HG02981 (cell line): ENCODE data around the gene CCR8.
"Not testable (repeated sequence)": the region's sequence is repeated elsewhere in the genome, so short reads cannot be mapped to it uniquely, and the experiment has no call there.

Source experiments
- ATAC-seq: cut with Tn5 transposase; IDR thresholded peaks from one replicate; pipeline ENCODE4 v1.9.1; 2021; ENCODE audit warnings: mild to moderate bottlenecking, moderate library complexity; ENCODE audit not compliant: unreplicated experiment

CCR8 gene

DNA sequence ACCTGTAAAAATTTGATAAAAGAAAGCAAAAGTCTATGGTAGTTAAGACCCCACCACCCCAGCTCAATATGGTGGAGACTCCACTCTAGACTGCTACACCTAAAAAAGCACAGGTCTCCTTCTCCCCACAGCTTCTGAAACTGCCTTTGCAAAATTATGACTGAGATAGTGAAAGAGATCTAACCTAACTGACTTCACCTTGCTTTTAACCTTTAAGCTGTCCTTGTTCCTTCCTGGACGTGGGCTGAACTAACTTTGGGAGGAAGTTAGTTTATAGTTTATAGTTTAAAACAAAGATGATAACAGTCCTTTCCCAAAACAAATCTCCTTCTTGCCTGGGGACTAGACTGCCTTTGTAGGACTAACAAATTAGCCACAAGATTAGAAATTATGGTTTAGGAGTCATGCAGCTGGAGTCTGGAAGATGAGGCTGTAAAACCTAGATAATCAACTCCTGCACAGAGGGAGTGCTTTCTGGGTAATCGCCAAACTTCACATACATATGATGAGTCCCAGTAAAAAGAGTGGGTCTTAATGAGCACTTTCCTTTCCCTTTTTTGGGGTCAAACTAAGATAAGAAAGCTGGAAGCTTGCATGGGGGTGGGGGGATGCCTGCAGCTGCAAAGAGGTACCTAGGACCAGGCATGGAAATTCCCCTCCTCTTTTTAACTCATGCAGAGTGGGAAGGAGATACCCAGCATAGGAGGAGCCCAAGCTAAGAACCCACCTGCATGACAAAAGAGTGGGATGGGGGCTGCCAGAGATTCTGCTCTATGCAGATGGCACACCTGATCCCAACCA, 17.5 kb downstream of the CCR8 start:
- ATAC-seq: peak; percentile 85

DNA sequence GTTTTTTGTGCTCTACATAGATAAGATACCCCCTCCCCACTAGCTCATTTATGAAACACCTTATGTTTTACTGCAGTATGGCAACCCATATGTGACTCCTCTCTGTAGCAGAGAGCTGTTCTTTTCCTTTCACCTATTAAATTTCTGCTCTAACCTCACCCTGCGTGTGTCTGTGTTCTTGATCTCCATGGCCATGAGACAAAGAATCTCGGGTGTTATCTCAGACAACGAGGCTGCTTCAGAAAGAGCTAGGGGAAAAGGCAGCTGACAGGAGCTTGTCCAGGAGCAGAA, 18.0 kb downstream of the CCR8 start:
- no peak for ATAC-seq

DNA sequence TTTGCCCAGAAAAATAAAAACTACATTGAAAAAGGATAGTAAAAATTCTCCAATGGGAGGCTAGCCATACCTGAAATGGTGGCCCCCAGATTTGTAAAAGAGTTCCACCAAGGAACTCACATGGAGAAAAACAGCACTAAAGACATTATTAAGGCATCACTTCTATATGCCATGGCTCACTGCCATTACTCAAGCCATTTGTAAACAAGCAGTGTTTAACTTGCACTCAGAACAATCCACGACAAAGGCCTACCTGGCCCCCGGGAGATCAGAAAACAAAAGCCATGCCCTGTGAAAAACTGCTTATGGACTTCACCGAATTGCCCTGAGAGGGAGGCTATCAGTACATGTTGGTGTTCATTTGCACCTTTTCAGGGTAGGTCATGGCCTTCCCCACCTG, 19.6 kb downstream of the CCR8 start:
- ATAC-seq: no peak

DNA sequence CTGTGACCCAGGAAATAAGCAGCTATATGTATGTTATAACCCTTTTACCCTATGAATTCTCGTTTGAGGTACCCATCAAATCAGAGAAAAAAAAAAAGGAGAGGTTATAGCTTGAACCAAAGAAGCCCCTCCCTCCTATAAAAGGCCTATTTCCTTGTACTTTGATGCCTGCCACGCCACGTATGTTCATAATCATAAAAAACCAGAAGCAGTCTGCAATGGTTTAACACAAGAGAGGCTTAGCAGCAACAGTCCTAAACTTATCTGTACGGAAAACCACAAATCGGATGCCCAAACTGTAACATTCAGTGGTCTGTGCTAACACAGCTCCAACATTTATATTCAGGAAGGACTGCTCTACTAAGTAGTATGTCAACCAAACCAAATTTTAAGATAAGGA, 21.2 kb downstream of the CCR8 start:
- ATAC-seq: no peak

DNA sequence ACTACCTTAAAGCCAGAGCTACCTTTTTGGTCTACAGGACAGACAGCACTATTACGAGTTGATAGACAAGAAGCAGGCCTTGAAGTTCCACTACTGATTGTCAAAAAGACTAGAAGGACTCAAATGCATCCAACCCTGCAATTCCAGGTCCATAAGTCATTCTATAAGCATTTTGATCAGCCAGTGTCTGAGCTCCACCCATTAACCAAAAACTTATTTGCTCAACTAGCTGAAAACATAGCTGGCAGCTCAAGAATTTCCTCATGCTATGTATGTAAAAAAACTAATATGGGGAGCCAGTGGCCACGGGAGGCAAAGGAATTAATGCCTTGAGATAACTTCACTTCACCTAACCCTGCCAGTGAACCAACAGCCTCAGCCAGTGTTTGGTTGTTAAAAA, 21.6 kb downstream of the CCR8 start:
- ATAC-seq: not testable (repeated sequence)

DNA sequence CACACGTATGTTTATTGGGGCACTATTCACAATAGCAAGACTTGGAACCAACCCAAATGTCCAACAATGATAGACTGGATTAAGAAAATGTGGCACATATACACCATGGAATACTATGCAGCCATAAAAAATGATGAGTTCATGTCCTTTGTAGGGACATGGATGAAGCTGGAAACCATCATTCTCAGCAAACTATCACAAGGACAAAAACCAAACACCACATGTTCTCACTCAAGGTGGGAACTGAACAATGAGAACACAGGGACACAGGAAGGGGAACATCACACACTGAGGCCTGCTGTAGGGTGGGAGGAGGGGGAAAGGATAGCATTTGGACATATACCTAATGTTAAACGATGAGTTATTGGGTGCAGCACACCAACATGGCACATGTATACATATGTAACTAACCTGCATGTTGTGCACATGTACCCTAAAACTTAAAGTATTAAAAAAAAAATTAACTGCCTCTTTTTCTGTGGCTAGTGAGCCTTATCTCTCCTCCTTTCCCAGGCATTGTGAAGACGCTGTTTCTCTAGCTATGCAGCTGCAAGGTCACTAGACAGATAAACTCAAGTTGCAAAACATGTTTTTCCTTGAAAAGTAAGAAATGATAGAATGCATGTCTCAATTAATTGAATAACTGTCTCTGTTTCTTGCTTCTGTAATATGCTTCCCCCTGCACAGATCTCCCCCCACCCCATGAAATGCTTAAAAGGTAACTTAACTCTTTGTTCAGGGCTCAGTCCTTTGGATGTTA, 23.8 kb downstream of the CCR8 start:
- not testable (repeated sequence) for ATAC-seq

DNA sequence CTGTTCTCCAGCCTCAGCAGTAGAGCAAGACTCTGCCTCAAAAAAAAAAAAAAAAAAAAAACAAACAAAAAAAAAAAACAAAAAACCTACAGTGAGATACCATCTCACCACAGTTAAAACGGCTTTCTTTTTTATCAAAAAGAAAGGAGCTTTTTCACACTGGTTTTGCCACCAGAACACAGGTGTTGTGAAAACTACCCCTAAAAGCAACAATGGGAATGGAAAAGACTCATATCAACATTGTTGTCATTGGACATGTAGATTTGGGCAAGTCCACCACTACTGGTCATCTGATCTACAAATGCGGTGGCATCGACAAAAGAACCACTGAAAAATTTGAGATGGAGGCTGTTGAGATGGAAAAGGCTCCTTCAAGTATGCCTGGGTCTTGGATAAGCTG, 28.8 kb downstream of the CCR8 start:
- no peak for ATAC-seq

DNA sequence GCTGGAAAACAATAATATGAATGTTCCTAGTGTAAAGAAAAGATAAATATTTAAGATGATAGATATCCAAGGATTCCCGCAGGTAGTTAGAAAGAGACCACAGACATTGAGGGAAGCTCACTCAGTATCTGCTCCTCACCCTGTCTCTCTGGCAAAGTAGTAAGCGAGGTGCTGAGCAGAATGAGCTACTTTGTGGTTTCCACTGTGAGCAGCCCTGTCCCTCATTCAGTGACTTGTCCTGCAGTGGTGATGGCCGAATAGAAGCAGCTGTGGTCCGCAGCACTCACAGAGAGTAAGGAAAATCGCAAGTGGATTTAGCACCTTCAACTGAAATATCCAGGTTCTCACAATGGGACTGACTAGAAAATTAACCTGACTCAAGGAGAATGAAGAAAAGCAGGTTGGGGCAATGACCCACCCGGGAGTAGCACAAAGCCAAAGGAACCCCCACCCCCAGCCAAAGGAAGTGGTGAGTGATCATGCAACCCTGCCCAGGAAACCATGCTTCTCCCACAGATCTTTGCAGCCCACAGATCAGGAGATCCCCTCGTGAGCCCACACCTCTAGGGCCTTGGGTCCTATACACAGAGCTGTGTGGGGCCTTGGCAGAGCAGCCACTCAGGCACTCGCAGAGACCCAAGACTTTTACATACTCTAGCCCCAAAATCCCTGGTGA, 31.9 kb downstream of the CCR8 start:
- peak; percentile 70 for ATAC-seq

DNA sequence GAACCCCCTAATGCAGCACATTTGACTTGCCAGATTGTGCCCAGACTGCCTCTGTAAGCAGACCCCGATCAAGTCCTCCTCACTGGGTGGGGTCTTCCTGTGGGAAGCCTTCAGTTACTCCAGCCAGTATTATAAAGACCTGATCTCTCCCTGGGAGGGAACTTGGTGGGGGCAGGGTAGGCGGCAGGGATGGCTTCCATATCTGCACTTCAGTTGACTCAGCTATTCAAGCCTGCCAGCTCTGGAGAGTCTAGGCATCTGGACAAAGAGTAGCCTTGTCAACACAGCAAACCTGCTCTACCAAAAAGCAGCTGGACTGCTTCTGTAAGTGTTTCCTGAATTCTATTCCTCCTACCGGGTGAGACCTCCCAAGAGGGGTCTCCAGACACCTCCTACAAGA, 32.7 kb downstream of the CCR8 start:
- no peak for ATAC-seq

DNA sequence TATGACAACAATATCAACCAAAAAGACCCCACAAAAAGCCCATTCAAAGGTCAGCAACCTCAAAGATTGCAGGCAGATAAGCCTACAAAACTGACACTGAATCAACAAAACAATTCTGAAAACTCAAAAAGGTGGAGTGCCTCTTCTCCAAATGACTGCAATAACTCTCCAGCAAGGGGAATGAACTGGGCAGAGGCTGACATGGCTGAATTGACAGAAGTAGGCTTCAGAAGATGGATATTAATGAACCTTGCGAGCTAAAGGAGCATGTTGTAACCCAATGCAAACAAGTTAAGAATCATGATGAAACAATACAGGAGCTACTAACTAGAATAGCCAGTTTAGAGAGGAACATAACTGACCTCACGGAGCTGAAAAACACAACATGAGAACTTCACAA, 33.3 kb downstream of the CCR8 start:
- ATAC-seq: no peak

DNA sequence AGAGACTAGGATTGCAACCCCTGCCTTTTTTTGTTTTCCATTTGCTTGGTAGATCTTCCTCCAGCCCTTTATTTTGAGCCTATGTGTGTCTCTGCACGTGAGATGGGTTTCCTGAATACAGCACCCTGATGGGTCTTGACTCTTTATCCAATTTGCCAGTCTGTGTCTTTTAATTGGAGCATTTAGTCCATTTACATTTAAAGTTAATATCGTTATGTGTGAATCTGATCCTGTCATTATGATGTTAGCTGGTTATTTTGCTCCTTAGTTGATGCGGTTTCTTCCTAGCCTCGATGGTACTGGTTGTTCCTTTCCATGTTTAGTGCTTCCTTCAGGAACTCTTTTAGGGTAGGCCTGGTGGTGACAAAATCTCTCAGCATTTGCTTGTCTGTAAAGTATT, 40.9 kb downstream of the CCR8 start:
- ATAC-seq: not testable (repeated sequence)

DNA sequence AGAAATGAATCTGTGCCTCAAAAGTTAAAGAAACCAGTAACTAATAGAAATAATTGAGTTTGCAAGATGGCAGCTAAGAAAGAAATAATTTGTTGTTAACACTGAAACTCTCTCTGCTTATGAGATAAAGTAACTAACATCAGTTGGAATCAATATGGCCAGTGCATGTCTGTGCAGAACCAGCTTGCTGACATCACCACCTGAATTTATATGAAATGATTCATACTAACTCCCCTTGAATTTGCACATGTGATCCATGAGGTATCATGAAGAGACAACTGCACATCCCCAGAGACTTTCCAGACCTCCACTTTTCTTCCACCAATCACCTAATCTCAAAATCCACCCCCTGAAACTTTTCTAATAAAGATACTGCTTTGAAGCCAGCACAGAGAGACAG, 43.3 kb downstream of the CCR8 start:
- ATAC-seq: no peak

DNA sequence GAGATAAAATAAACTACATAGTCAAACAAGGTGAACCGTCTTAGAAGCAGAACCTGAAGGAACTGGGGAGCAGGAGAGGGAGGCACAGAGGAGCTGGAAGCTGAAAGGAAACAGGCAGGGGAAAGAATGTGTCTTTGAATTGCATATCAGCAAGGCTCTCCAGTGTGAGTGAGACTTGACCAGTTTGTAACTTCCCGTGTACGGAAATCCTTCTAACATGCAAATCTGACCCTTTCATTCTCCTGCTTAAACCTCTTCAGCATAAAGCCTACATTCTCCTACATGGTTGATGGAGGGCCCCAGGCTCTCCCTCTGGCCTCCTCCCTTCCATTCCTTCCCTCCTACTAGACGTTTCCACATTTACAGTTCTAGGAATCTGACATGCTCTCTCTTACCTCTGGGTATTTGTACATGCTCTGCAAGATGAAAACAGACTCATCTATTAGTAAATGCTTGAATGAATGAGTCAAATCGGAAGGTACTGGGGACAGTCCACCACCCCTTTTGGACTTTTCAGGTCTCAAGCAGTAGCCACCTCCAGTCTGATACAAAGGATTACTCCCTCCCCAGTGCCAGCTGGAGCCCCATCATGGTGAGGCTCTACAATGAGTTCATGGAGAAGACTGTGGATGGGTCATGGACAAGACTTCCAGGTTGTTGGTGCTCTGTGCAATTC, 47.6 kb downstream of the CCR8 start:
- ATAC-seq: no peak

DNA sequence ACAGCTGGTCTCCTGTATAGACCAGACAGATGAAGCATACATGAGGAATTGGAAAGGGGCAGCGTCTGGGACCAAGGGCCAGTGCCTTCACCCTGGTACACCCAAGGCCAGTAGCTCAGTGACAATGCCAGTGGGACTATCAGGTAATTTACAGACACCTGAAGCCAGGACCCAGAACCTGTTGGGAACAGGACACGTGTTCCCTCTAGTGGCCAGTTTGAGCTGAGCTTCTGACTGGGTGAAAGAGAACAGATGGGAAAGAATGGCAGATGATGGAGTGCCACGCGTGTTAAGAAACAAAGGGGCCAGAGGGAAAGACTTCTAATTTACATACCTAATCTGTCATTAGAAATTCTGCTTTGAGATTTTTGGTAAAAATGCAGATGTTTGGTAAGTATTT, 48.6 kb downstream of the CCR8 start:
- peak; percentile 55 for ATAC-seq

DNA sequence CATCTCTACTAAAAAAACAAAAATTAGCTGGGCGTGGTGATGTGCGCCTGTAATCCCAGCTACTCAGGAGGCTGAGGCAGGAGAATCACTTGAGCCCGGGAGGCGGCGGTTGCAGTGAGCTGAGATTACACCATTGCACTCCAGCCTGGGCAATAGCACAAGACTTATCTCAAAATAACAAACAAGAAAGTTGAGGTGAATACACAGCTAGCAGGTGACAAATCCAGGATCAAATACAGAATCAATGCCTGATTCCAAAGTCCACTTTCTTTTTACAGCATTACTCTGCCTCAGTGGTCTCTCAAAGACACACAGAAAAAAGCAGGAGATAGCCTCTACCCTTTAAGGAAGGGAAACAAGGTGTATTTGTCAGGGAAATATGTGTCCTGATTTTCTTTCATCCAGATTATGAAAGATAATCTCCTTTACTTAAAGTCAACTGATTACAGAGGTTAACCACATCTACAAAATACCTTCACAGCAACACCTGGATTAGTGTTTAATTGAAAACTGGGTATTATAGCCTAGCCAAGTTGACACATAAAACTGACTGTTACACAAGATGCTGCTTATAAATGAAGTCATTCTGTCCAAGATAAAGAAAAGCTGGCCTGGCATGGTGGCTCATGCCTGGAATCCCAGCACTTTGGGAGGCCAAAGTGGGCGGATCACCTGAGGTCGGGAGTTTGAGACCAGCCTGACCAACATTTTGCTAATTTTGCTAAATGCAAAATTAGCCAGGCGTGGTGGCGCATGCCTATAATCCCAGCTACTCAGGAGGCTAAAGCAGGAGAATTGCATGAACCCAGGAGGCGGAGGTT, 49.7 kb downstream of the CCR8 start:
- no peak for ATAC-seq

DNA sequence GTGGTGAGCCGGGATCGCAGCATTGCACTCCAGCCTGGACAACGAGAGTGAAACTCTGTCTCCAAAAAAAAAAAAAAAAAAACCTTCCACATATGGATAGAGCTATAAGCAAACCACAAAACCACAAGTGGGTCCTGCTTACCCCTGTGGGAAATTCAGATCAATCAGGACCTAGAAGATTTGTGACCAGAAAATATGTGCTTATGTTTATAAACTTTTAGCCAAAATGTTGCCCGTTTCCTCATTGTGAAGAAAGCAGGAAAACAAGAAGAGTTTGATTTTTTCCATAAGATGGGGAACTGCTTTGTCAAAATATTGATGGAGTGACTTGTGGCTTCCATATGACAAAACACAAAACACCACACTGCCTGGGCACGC, 50.3 kb downstream of the CCR8 start:
- ATAC-seq: no peak

DNA sequence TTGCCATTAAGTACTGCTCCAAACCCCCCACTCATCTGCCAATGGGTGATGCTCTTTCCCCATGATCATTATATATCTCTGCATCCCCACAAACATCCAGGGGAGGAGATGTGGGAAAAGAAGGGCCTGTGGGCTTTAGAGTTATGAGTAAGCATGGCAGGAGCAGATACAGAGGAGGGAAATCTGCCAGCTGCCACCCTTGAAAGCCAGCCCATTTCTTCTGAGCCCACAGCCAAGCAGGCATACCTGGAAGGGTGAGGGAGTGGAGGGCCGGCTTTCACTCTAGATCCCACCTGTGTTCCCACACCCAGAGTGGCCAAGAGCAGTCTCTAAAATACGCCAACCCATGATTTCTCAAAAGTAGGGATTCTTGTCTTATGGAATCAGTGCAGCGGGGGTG, 51.9 kb downstream of the CCR8 start:
- no peak for ATAC-seq
